ENCODE data around the gene API5. TPM values are rescaled to one million over a fixed set of nuclear protein-coding genes. Genes with fewer than 3 reads are reported as not detected.

Gene API5
- total RNA-seq, 4 donors from 2014 or later, result 54.0 to 68.5 (median 57.3) TPM

DNA sequence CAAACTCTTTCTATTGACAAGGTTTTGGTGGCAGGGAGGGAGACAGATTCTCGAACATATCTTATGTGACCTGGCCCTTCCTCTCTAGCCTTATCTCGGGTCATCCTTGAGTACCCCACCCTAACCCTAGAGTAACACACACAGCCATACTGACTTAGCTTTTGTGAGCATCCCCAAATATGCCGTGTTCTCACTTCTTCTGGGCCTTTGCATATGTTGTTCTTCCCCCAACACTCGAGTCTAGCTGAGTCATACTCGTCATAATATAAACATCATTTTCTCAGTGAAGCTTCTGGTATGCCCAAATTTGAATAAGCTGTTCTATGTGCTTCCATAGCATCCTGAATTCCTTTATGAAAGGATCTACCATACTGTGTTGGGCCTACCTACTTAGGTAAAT, 54.9 kb downstream of the API5 start:
- ATAC-seq (no peak), DNase-seq (no peak)
- Histone ChIP-seq H3K27me3 (no peaks in the 10 kb centered on the region), H3K4me3 (no peak overlapping the region), H3K27ac (no peak overlapping the region), H3K4me1 (peaks cover 10 to 21% of the 10 kb centered on the region in 2 donors), H3K36me3 (peaks cover 0 to 6% of the 10 kb centered on the region in 2 donors), H3K9me3 (no peaks in the 10 kb centered on the region)
- intact Hi-C loops (cut with DNase I; ENCODE audit: low total_unique reads), result no loop called here
- in situ Hi-C loops (cut with MboI; ENCODE audit: low sequenced_read_pairs in 4 of 4), result no loop called here
- no peak for TF ChIP-seq POLR2A (IDR thresholded peaks at IDR 0.05)
- TF ChIP-seq, protein P1, sequence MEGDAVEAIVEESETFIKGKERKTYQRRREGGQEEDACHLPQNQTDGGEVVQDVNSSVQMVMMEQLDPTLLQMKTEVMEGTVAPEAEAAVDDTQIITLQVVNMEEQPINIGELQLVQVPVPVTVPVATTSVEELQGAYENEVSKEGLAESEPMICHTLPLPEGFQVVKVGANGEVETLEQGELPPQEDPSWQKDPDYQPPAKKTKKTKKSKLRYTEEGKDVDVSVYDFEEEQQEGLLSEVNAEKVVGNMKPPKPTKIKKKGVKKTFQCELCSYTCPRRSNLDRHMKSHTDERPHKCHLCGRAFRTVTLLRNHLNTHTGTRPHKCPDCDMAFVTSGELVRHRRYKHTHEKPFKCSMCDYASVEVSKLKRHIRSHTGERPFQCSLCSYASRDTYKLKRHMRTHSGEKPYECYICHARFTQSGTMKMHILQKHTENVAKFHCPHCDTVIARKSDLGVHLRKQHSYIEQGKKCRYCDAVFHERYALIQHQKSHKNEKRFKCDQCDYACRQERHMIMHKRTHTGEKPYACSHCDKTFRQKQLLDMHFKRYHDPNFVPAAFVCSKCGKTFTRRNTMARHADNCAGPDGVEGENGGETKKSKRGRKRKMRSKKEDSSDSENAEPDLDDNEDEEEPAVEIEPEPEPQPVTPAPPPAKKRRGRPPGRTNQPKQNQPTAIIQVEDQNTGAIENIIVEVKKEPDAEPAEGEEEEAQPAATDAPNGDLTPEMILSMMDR (IDR thresholded peaks at IDR 0.05 in 4 of 5, conservative IDR thresholded peaks at IDR 0.05 in 1 of 5), result no peak

DNA sequence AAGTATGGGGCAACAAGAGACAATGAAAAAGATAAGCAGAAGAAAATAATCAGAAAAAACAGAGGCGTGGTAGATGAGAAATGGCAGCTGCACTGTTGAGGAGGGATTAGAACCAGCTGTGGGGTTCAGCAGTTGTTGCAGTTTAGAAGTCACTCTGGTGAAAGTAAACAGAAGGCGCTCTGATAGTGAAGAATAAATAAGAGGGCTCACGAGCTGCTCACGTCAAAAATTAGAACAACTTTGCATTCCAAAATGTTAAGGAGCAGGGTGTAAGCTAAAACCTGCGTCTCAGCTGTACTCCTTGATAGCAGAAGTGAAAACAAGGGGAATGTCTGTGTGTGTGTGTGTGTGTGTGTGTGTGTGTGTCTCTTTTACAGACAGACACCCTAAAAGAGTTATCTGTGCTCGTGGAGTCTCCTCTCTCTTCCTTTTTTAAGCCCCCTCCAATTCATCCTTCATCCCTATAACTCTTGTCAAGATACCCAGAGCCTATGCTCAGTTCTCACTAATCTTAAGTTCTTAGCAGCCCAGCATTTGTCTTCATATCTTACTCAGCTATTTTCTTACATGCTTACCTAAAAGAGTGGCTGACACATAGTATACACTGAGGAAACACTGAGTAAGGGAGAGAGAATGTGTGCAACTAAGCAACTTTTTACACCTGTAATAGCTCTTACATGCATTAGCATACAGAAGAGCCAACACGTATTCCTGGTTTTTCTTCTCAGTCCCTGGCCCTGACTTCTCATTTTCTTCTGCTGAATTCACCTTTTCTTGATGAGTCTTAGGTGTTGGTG, 55.8 kb downstream of the API5 start:
- intact Hi-C loops (cut with DNase I; ENCODE audit: low total_unique reads), result no loop called here
- no peak overlapping the region for H3K27ac ChIP-seq

GRCh38 chr11:43376065-43376464, 64.3 kb downstream of the API5 start:
- TF ChIP-seq POLR2A (IDR thresholded peaks at IDR 0.05), result no peak
- TF ChIP-seq, protein P1 (IDR thresholded peaks at IDR 0.05 in 4 of 5, conservative IDR thresholded peaks at IDR 0.05 in 1 of 5), result no peak
- Histone ChIP-seq H3K36me3 (no peaks in the 10 kb centered on the region), H3K4me1 (peaks cover 0 to 5% of the 10 kb centered on the region in 2 donors), H3K27ac (no peak overlapping the region), H3K4me3 (no peak overlapping the region), H3K9me3 (no peaks in the 10 kb centered on the region), H3K27me3 (no peaks in the 10 kb centered on the region)
- DNase-seq (no peak), ATAC-seq (no peak)
- intact Hi-C loops (cut with DNase I; ENCODE audit: low total_unique reads), result no loop called here
- in situ Hi-C loops (cut with MboI; ENCODE audit: low sequenced_read_pairs in 4 of 4), result no loop called here

More for the DNA sequence above, 55.8 kb downstream of the API5 start:
- DNase-seq (no peak), ATAC-seq (no peak)
- in situ Hi-C loops (cut with MboI; ENCODE audit: low sequenced_read_pairs in 4 of 4), result no loop called here
- Histone ChIP-seq H3K27me3 (no peaks in the 10 kb centered on the region), H3K4me1 (peaks cover 10 to 21% of the 10 kb centered on the region in 2 donors), H3K36me3 (peaks cover 0 to 6% of the 10 kb centered on the region in 2 donors), H3K4me3 (no peak overlapping the region), H3K9me3 (no peaks in the 10 kb centered on the region)
- TF ChIP-seq, protein P1 (IDR thresholded peaks at IDR 0.05 in 4 of 5, conservative IDR thresholded peaks at IDR 0.05 in 1 of 5), result no peak
- no peak for TF ChIP-seq POLR2A (IDR thresholded peaks at IDR 0.05)

- Histone ChIP-seq H3K4me3 (no peak overlapping the region), H3K27me3 (no peaks in the 10 kb centered on the region), H3K9me3 (no peaks in the 10 kb centered on the region), H3K36me3 (no peaks in the 10 kb centered on the region), H3K27ac (no peak overlapping the region), H3K4me1 (peaks cover 0 to 5% of the 10 kb centered on the region in 2 donors)
- DNase-seq (no peak), ATAC-seq (no peak)
- in situ Hi-C loops (cut with MboI; ENCODE audit: low sequenced_read_pairs in 4 of 4) (no loop called here), intact Hi-C loops (cut with DNase I; ENCODE audit: low total_unique reads) (no loop called here)
- TF ChIP-seq, protein P1 (IDR thresholded peaks at IDR 0.05 in 4 of 5, conservative IDR thresholded peaks at IDR 0.05 in 1 of 5), result no peak
- no peak for TF ChIP-seq POLR2A (IDR thresholded peaks at IDR 0.05)
Observed at GRCh38 chr11:43376594-43376993, 64.8 kb downstream of the API5 start.

Measured in gastrocnemius medialis (tissue), 4 donors.